B cell (primary cell): Measurements from ENCODE around the gene S100A9.

ENCODE experiments used
- CTCF ChIP-seq: fragments of 200-600 bp; IDR thresholded peaks from one replicate; pipeline ENCODE4 v1.8.0; 2022; ENCODE audit warnings: antibody characterized with exemption, mild to moderate bottlenecking
- EZH2 ChIP-seq: IDR thresholded peaks from 2 replicates; pipeline ENCODE4 v1.6.1; 2012; ENCODE audit warnings: borderline replicate concordance, low read depth, mild to moderate bottlenecking, moderate library complexity, low read length; ENCODE audit not compliant: insufficient read depth, poor library complexity, severe bottlenecking

GRCh38 chr1:153312570-153313186 lies 45.0 kb upstream of the S100A9 start, which contains the start of gene PGLYRP3:
- TF ChIP-seq CTCF (no peak), EZH2 (no peak)
